Transverse colon (tissue), 4 donors: Measurements from ENCODE around the gene HIVEP1. TPM values are rescaled to one million over a fixed set of nuclear protein-coding genes. Genes with fewer than 3 reads are reported as not detected.
A peak's percentile ranks its signal among the peaks of the same experiment; 100 is the strongest.

Experiments used
- DNase-seq: peaks from one replicate; pipeline ENCODE4 v3.0.0-alpha.2; 2019
- H3K27ac ChIP-seq, 4 donors: fragments of 200-600 bp; sonication (generic); 2 replicates each; pipeline ENCODE4 v1.5.1; 2016 to 2018; ENCODE audit warnings: inconsistent platforms in 4 of 4
- H3K27me3 ChIP-seq: fragments of 200-600 bp; sonication (generic); 2 replicates; pipeline ENCODE4 v1.5.1; 2017; ENCODE audit warnings: inconsistent platforms
- H3K36me3 ChIP-seq, 4 donors: fragments of 200-600 bp; sonication (generic); 2 replicates each; pipeline ENCODE4 v1.5.1; 2017 to 2019; ENCODE audit warnings: inconsistent platforms in 4 of 4
- H3K4me1 ChIP-seq, 4 donors: fragments of 200-600 bp; sonication (generic); 2 replicates each; pipeline ENCODE4 v1.5.1; 2017 to 2020; ENCODE audit warnings: inconsistent platforms in 4 of 4
- H3K4me3 ChIP-seq, 4 donors: fragments of 200-600 bp; sonication (generic); 1 replicate in 1 of 4; 2 replicates in 3 of 4; pipeline versions ENCODE4 v1.5.1 to v1.6.1; 2017 to 2019; ENCODE audit warnings: inconsistent platforms in 4 of 4
- H3K9me3 ChIP-seq, 2 donors: fragments of 200-600 bp; sonication (generic); 2 replicates each; pipeline ENCODE4 v1.5.1; 2017 to 2019; ENCODE audit warnings: inconsistent platforms in 2 of 2
- EP300 ChIP-seq: sonication (generic); formaldehyde crosslinking; IDR thresholded peaks from one replicate; pipeline ENCODE4 v1.6.1; 2017; ENCODE audit warnings: antibody characterized with exemption, low read depth
- POLR2A ChIP-seq: fragments of 450-650 bp; IDR thresholded peaks from one replicate; pipeline ENCODE4 v1.6.1; 2016; ENCODE audit warnings: antibody characterized with exemption, mild to moderate bottlenecking, moderate library complexity
- POLR2AphosphoS5 ChIP-seq, 3 donors: sonication (generic); formaldehyde crosslinking; IDR thresholded peaks; one replicate each; pipeline ENCODE4 v1.6.1; 2016; ENCODE audit warnings: antibody characterized with exemption in 3 of 3
- WGBS, 2 donors: methylation state at CpG; one replicate each; pipeline ENCODE4 v1.1.5; 2018; ENCODE audit warnings: low coverage in 1 of 2; 5-methylcytosine and 5-hydroxymethylcytosine counted together
- in situ Hi-C, 4 donors: fragments of 200-750 bp; cut with MboI; loops; one replicate each; pipeline versions ENCODE4 v1.15.0 to v1.15.1; 2017; ENCODE audit warnings: low sequenced_read_pairs in 3 of 4, low pct_ligation_motif_present in 1 of 4, low pct_unique_long_range_greater_than_20kb in 1 of 4
- intact Hi-C: fragments of 100-400 bp; cut with DNase I; formaldehyde crosslinking; loops from one replicate; pipeline ENCODE4 v1.15.1; 2023; ENCODE audit warnings: low total_unique reads
- total RNA-seq, 4 donors: library from RNA; depleted of rRNA; stranded (reverse); fragments of >200 nt; gene quantifications; one replicate each; pipeline ENCODE4 v1.1.0, GENCODE V29; 2016
- TF ChIP-seq, protein P1 (sequence below), 5 experiments: fragments of 200-600 bp in 3 of 5; fragments of 450-650 bp in 2 of 5; sonication (generic) in 3 of 5; IDR thresholded peaks; 1 replicate in 2 of 5; 2 replicates in 3 of 5; pipeline ENCODE4 v1.5.1; 2016 to 2017; ENCODE audit warnings: antibody characterized with exemption in 5 of 5, inconsistent platforms in 3 of 5, mild to moderate bottlenecking in 2 of 5, moderate library complexity in 1 of 5

The HIVEP1 gene
- 10 to 100 TPM; 18.9 to 90.9 (median 30.5) TPM for total RNA-seq

DNA sequence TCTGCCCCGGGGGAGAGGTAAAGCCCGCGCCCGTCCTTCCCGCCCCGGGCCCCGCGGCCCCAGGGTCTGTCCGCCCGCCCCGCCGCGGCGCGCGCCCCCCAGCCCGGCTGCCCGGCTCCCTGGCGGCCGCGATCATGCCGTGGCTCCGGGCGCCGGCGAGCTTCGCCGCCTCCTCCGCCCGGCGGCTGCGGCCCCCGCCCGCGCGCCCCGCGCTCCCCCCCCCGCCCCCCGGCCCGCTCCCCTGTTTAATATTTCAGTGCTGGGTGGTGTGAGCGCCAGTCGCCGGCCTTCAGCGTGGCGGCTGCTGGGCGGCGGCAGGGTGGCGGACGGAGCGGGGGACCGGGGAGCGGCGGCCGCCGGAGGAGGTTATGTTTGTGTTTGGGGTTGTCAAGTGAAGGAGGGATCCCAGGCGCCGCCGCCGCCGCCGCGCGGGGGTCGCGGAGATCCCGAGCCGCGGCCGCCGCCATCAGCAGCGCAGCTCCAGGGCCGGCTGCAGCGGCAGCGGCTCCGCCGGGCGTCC is at the start of gene HIVEP1:
Gene HIVEP1 (plus strand): TSS at position 275 of the 520 bp plus-strand sequence. CDS start 3,317 bp downstream, outside the sequence.
- no peak for DNase-seq
- TF ChIP-seq EP300, result no peak
- no peak for TF ChIP-seq POLR2A
- no peak for TF ChIP-seq POLR2AphosphoS5 (IDR thresholded peaks at IDR 0.05)
- TF ChIP-seq, protein P1, sequence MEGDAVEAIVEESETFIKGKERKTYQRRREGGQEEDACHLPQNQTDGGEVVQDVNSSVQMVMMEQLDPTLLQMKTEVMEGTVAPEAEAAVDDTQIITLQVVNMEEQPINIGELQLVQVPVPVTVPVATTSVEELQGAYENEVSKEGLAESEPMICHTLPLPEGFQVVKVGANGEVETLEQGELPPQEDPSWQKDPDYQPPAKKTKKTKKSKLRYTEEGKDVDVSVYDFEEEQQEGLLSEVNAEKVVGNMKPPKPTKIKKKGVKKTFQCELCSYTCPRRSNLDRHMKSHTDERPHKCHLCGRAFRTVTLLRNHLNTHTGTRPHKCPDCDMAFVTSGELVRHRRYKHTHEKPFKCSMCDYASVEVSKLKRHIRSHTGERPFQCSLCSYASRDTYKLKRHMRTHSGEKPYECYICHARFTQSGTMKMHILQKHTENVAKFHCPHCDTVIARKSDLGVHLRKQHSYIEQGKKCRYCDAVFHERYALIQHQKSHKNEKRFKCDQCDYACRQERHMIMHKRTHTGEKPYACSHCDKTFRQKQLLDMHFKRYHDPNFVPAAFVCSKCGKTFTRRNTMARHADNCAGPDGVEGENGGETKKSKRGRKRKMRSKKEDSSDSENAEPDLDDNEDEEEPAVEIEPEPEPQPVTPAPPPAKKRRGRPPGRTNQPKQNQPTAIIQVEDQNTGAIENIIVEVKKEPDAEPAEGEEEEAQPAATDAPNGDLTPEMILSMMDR (IDR thresholded peaks at IDR 0.05), result no peak
- WGBS, 2 donors, result 1% methylated on average over 33 of the region's 78 CpGs; no CpG with 5 or more reads in 1 of the 2 donors
- H3K27ac ChIP-seq, result peak within 1 kb of the TSS; percentile 96 to 99 (median 99)
- peak within 1 kb of the TSS; percentile 76 to 93 (median 80) for H3K4me3 ChIP-seq
- H3K9me3 ChIP-seq, result no peaks in the 10 kb centered on the region
- no peaks in the 10 kb centered on the region for H3K27me3 ChIP-seq
- H3K36me3 ChIP-seq, result peaks cover 0 to under 1% (median under 1%) of the 10 kb centered on the region in 4 donors
- peaks cover 0 to 39% (median 31%) of the 10 kb centered on the region in 4 donors for H3K4me1 ChIP-seq
- intact Hi-C loops, result no loop called here
- in situ Hi-C loops, result no loop called here

DNA sequence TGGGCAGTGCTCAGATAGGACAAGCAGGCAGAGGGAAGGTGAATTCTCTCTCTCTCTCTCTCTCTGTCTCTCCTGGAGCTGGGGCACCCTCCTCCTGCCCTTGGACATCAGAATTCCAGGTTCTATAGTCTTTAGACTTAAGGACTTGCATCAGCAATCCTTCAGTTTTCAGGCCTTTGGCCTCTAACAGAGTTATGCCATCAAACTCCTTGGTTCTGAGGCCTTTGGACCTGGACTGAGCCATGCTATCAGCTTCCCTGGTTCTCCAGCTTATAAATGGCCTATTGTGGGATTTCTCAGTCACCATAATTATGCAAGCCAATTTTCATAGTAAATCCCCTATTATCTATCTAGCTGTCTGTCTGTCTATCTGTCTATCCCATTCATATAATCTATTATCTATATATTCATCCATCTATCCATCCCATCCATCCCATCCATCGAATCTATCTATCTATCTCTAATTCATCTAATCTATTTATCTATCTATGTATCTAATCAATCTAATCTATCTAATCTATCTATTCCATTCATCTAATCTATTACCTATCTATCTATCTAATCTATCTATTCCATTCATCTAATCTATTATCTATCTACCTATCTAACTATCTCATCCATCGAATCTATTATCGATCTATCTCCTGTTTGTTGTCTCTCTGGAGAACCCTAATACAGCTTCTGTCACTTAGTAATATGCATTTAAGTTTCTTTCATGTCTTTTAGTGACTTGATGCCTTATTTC is 48.2 kb upstream of the HIVEP1 start:
- WGBS, 2 donors, result 84 to 98% methylated on average over 3 of the region's 3 CpGs
- Histone ChIP-seq H3K4me3 (no peak overlapping the region), H3K27me3 (no peaks in the 10 kb centered on the region), H3K9me3 (no peaks in the 10 kb centered on the region), H3K4me1 (no peaks in the 10 kb centered on the region), H3K27ac (no peak overlapping the region), H3K36me3 (no peaks in the 10 kb centered on the region)
- DNase-seq, result no peak
- in situ Hi-C loops (no loop called here), intact Hi-C loops (no loop called here)
- TF ChIP-seq, protein P1 (IDR thresholded peaks at IDR 0.05), result no peak
- TF ChIP-seq EP300 (no peak), POLR2A (no peak), POLR2AphosphoS5 (IDR thresholded peaks at IDR 0.05) (no peak)

DNA sequence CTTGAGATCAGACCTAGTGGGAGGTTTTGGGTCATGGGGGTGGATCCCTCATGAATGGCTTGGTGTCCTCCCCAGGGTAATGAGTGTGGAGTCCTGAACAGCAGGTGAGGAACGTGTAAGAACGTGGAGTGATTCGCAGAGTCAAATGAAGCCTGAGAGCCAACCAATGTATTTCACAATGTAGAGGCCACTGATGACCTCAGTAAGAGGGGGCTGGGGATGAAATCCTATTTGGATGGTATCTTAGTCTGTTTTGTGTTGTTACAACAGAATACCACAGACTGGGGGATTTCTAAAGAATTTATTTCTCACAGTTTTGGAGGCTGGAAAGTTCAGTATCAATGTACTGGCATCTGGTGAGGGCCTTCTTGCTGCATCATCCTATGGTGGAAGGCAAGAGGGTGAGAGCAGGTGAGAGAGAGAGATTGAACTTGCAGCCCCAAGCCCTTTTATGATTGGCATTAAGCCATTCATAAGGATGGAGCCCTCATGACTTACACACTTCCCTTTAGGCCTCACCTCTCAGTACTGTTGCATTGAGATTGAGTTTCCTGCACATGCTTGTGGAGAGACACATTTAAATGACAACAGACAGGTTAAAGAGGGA is 47.3 kb upstream of the HIVEP1 start:
- in situ Hi-C loops (no loop called here), intact Hi-C loops (no loop called here)
- H3K27ac ChIP-seq, result no peak overlapping the region
- H3K9me3 ChIP-seq, result no peaks in the 10 kb centered on the region
- no peak overlapping the region for H3K4me3 ChIP-seq
- TF ChIP-seq POLR2AphosphoS5 (IDR thresholded peaks at IDR 0.05) (no peak), POLR2A (no peak), EP300 (no peak)
- TF ChIP-seq, protein P1 (IDR thresholded peaks at IDR 0.05), result no peak
- no peaks in the 10 kb centered on the region for H3K4me1 ChIP-seq
- no peaks in the 10 kb centered on the region for H3K27me3 ChIP-seq
- DNase-seq, result no peak
- WGBS, 2 donors, result 95 to 100% methylated on average over 3 of the region's 3 CpGs
- H3K36me3 ChIP-seq, result no peaks in the 10 kb centered on the region

DNA sequence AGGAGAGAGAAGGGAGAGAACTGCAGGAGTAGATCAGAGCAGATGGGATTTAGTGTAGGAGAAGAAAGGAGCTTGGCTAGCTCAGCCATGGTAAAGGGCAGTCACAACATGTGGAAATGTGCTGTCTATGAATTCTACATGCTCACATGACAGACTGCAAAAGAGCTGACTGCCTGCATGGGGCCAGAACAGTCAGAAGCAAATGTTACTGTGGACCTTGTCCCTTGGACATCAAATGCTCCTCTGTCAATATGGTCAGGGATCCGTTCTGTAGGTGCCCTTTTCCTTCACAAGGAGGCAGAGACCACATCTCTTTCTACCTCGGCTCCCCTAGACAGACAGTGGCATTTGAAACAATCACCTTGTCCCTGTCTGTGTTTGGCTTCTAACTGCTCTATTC is 46.6 kb upstream of the HIVEP1 start:
- in situ Hi-C loops, result no loop called here
- H3K4me1 ChIP-seq, result no peaks in the 10 kb centered on the region
- 78 to 100% methylated on average over 1 to 2 of the region's 2 CpGs for WGBS, 2 donors
- no peaks in the 10 kb centered on the region for H3K9me3 ChIP-seq
- H3K4me3 ChIP-seq, result no peak overlapping the region
- H3K27ac ChIP-seq, result no peak overlapping the region
- H3K27me3 ChIP-seq, result no peaks in the 10 kb centered on the region
- intact Hi-C loops, result no loop called here
- no peaks in the 10 kb centered on the region for H3K36me3 ChIP-seq
- DNase-seq, result no peak
- TF ChIP-seq EP300 (no peak), POLR2AphosphoS5 (IDR thresholded peaks at IDR 0.05) (no peak), POLR2A (no peak)
- TF ChIP-seq, protein P1 (IDR thresholded peaks at IDR 0.05), result no peak
